IPS DF 19.7 (cell line): Measurements from ENCODE around the gene ZNF681.
"Not testable (repeated sequence)": the region's sequence is repeated elsewhere in the genome, so short reads cannot be mapped to it uniquely, and the experiment has no call there.

Experiments
- DNase-seq: peaks from one replicate; pipeline ENCODE4 v3.0.0-alpha.2; 2013; ENCODE audit warnings: low read depth, low spot score

ZNF681 gene

GRCh38 chr19:23758187-23759074 lies at the start of gene ZNF681:
Gene ZNF681, minus strand, starts transcription at chr19:23758891. Its CDS starts 142 bp downstream, at chr19:23758749.
- peak; percentile 87 for DNase-seq

- no peak for DNase-seq
Measured at GRCh38 chr19:23804676-23805075, 46.0 kb upstream of the ZNF681 start.

DNA sequence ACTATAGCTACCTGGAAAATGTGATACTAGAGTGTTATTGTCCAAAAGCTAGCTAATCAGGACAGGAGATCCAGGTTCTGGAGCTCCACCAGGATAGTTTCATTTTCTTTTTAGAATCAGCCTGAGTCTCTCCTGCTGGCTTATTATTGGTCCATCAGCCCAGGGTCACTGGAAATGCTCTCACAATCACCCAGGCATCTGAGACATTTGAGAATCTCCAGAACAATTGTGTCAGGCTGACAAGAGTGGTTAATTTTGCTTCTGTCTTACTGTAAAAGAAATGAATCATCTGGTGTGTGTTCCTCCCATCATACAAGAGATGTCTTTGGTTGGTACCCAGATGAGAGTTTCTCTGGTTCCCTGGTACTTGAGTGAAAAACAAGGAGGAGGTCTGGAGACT lies 43.6 kb upstream of the ZNF681 start:
- no peak for DNase-seq

GRCh38 chr19:23801803-23802202 lies 43.1 kb upstream of the ZNF681 start:
- no peak for DNase-seq

GRCh38 chr19:23800868-23801267 lies 42.2 kb upstream of the ZNF681 start:
- DNase-seq = no peak

DNA sequence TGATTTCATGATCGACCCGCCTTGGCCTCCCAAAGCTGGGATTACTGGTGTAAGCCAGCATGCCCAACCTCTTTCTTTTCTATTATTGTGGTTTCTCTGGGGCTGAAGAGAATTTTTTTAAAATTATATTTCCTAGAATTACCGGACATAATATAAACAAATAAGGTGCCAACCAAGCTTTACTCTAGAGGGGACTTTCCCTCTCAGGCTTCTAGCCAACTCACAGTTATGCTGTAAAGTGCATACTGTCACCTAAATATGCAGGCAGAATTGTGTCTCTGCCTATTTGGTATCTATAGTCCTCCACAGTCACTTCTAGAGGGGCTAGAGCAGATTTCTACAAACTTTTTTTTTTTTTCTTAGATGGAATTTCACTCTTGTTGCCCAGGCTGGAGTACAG lies 41.6 kb upstream of the ZNF681 start:
- no peak for DNase-seq

DNA sequence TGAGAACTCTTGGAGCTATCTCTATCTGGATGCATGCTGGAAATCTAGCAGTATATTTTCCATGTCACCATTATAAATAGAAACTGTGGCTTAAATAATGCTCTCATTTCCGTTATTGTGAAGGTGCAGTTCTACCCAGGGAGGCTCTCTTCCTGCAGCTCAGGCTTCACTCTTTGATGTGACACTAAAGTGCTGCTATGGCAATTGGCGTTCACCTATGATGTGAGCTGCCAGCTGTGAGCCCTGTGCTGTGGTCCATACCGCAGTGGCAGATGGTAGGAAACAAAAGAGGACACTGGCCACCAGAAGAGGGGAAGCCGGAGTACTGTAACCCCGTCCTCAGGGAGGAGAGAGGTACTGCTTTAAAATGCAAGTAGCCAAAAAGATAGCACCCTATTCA lies 40.6 kb upstream of the ZNF681 start:
- DNase-seq = no peak

GRCh38 chr19:23795462-23795861 lies 36.8 kb upstream of the ZNF681 start:
- no peak for DNase-seq

GRCh38 chr19:23792784-23793183 lies 34.1 kb upstream of the ZNF681 start:
- DNase-seq = no peak

GRCh38 chr19:23790641-23791488 lies 32.2 kb upstream of the ZNF681 start:
- no peak for DNase-seq

- no peak for DNase-seq
Measured at GRCh38 chr19:23789246-23789645, 30.6 kb upstream of the ZNF681 start.

- DNase-seq = no peak
Measured at GRCh38 chr19:23788411-23788810, 29.7 kb upstream of the ZNF681 start.

DNA sequence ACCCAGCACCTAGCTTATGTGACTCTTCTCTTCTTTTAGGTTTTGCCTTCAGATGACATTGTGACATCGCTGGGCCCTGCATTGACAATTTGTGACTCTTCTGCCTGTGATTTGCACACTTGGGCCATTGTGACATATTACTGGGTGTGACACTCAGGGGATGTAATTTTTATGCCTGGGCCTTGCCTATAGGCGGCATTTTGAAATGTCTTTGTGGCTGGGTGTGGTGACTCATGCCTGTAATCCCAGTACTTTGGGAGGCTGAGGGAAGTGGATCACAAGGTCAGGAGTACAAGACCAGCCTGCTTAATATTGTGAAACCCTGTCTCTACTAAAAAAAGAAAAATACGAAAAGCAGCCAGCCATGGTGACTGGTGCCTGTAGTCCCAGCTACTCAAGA lies 28.4 kb upstream of the ZNF681 start:
- DNase-seq = no peak

GRCh38 chr19:23785982-23786381 lies 27.3 kb upstream of the ZNF681 start:
- DNase-seq = no peak

GRCh38 chr19:23784274-23784673 lies 25.6 kb upstream of the ZNF681 start:
- no peak for DNase-seq

DNA sequence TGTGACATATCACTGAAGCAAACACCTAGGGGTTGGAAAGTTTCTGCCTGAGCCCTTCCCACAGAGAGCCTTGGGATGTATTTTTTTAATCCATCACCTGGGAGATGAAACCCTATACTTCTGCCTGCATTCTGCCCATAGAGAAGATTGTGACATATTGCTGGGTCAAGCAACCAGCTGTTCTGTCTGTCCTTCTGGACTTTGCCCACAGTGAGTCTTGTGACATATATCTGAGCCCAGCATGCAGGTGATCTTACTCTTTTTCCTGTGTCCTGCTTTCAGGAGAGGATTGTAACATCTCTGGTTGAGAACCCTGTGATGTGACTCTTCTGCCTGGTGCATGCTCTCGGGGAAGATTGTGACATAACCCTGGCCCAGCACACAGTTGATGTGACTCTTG lies 24.9 kb upstream of the ZNF681 start:
- DNase-seq = no peak

GRCh38 chr19:23779645-23780044 lies 21.0 kb upstream of the ZNF681 start:
- DNase-seq = no peak

DNA sequence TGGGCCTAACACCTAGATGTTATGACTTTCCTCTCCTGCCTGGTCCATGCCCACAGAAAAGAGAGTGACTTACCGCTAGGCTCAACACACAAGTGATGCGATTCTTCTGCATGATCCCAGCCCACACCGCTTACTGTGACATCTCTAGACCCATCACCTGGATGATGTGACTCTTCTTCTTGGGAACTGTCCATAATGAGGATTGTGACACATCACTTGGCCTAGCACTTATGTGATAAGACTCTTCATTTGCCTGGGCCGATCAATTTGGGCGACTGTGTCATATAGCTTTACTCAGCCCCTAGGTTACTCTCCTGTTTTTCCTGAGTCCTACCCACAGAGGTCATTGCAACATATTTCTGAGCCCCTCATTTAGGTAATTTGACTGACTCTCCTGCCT lies 19.9 kb upstream of the ZNF681 start:
- no peak for DNase-seq

DNA sequence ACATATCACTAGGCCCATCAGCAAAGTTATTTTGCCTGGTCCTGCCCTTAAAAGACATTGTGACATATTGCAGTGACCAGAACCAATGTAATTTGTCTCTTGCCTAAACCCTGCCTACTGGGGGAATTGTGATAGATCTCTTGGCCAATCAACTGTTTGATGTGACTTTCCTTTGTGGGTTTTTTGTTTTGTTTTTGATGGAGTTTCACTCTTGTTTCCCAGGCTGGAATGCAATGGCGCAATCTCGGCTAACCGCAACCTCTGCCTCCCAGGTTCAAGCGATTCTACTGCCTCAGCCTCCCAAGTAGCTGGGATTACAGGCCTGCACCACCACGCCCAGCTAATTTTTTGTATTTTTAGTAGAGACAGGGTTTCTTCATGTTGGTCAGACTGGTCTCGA lies 19.3 kb upstream of the ZNF681 start:
- DNase-seq = not testable (repeated sequence)

GRCh38 chr19:23777216-23777615 lies 18.5 kb upstream of the ZNF681 start:
- DNase-seq = no peak

DNA sequence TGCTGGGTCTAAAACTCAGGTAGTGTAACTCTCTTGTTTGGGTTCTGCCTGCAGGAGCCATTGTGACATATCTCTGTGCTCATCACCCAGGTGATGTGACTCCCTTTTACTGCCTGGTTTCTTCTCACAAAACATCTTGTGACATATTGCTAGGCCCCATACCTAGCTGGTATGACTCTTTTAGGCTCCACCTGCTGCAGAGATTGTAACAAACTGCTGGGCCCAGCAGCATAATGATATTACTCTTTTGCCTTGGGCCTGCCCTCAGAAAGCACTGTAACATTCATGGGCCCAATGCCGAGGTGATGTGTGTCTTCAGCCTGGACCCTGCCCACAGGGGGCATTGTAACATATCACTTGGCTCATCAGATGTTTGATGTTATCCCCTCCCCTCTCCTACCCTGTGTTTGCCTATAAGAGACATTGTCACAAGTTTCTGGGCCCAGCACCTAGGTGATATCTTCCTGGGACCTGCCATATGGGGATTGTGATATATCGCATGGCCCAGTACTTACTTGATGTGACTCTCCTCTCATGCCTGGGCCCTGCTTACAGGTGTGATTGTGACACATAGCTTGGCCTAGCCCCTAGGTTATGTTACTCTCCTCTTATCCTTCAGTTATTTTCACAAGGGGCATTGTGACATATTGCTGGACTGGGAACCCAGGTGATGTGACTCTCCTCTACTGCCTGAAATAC lies 18.0 kb upstream of the ZNF681 start:
- no peak for DNase-seq

DNA sequence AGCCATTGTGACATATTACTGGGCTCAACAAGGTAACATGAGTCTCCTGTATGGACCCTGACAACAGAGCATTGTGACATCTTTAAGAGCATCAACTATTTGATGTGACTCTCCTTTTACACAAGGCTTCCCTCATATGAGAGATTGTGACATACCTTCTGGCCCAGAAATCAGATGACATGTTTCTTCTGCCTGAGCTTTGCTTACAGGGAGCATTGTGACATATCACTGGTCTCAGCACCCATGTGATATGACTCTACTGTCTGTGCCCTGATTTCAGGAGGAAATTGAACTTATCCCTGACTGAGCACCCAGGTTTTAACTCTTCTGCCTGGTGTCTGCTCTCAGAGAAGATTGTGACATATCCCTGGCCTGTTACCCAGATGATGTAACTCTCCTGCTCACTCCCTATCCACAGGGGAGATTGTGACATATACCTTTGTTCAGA lies 15.9 kb upstream of the ZNF681 start:
- DNase-seq = no peak
